Nucleus accumbens (tissue), 56 donors: ENCODE results near the gene OXSR1.
A peak's percentile ranks its signal among the peaks of the same experiment; 100 is the strongest.

ENCODE experiments used
- DNase-seq, 56 donors: peaks; one replicate each; lab custom pipeline; 2025; lab: John Stamatoyannopoulos, UW

Gene OXSR1

DNA sequence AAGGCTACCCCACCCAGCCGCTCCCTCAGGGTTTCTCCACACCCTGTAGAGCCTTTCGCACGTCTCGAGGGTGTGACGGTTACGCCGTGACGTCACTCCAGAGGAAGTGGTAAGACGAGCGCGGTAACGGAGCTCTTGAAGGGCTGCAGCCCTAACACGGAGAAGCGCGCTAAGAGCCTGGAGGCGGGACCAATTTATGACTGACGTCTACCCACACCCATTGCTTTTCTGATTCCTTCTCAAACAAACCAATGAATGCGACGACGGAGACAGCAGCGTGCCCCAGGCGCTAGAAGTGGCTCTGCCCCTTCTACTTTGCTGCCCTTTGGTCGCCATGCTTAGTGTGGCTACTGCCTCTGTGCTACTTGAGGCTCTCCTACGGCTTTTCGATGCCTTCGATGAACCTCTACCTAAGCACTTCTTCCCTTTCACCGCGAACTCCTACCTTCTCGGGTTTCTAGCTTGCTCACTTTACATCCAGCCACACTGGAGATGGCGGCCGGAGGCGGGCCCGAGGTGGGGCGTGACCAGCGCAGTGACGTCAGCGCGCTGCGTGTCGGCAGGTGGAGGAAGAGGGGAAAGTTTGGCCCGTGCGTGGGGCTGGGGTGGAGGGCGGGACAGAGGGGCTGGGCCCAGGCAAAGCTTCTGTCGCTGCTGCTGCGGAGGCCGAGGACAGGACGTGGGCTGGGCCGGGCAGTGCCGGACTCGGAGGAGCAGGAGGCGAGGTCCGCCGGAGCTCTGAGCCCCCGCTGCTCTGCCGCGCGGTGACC lies at the start of gene OXSR1:
OXSR1 (plus strand) TSS at position 586 of the 770 bp plus-strand sequence. CDS start 340 bp downstream, outside the sequence.
- DNase-seq: peak; percentile 88 to 99 (median 98)

DNA sequence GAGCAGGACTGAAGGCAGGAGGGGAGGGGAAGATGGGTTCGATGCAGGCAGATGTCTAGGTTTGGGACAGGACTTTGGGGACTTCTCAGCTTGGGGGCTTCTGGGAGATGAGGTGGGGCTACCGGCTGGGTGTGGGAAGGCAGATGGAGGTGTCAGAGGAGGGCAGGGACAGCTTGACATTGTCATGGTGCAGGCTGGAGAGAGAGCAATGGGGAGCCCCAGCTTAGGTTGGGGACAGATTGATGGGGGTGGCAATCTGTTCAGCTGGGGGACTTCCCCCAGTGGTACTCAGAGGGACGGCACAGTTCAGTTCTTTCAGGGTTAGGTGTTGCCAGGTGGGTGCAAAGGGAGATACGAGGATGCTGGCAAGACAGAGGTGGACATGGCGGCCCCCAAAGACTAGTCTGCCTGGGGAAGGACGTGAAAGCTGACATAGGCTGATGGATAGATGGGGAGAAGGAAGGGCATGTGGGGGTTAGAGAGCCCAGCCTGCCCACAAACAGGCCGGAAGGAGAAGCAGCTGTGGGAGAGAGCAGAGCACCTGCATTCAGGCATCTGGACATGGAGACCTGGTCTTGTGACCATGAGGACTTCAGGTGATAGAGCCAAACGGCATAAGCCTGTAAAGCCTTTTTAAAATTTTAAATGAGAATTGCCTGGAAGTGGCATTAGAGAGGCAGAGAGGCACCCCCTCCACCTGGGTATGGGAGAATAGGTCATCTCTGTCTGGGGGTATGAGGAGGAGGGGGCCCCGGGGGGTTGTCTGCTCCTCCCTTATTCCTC lies 49.5 kb upstream of the OXSR1 start:
- DNase-seq: no peak

DNA sequence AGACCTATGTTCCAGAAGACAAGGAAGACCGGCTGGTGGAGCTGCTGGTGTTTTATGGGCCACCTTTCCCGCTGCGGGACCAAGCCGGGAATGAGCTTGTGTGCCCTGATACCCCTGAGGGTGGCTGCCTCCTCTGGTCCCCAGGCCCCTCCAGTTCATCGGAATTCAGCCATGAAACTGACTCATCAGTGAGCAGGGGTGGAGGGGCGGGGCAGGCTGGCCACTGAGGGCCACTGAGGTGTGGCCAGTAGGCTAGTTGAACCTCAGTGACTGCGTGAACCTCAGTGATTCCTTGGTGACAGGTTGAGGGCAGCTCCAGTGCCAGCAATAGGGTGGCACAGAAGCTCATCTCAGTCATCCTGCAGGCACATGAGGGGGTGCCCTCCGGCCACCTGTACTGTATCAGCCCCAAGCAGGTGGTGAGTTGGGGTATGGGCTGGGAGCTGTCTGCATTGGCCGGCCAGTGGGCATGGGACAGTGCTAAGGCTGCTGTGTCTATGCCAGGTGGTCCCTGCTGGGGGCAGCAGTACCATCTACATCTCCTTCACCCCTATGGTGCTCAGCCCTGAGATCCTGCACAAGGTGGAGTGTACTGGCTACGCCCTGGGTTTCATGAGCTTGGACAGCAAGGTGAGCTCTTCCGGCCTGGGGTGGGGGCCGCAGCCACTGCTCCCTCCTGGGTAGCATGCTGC lies 48.7 kb upstream of the OXSR1 start:
- no peak for DNase-seq

DNA sequence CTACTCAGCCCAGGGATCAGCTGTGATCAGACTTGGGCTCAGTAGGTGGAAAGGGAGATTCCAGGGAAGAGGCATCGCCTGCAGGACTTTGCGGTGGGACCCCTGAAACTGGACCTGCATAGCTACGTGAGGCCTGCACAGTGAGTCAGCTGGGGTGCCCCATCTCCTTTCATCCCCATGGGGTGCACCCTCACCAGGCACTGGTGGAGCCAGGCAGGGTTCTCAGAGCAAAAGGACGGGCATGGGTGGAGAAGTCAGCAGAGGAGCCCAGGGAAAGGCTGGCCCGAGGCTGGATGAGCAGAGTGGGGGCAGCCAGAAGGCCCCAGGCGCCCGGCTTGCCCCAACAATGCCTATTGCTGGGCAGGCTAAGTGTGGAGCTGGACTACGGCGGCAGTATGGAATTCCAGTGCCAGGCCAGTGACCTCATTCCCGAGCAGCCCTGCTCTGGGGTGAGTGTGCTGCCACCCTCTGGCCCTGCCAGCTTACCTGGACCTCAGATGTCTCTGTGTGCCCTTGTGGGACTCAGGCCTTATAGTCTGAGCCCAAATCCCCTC lies 48.1 kb upstream of the OXSR1 start:
- peak in 4 of 56 donors; percentile 7 to 17 (median 12) for DNase-seq

DNA sequence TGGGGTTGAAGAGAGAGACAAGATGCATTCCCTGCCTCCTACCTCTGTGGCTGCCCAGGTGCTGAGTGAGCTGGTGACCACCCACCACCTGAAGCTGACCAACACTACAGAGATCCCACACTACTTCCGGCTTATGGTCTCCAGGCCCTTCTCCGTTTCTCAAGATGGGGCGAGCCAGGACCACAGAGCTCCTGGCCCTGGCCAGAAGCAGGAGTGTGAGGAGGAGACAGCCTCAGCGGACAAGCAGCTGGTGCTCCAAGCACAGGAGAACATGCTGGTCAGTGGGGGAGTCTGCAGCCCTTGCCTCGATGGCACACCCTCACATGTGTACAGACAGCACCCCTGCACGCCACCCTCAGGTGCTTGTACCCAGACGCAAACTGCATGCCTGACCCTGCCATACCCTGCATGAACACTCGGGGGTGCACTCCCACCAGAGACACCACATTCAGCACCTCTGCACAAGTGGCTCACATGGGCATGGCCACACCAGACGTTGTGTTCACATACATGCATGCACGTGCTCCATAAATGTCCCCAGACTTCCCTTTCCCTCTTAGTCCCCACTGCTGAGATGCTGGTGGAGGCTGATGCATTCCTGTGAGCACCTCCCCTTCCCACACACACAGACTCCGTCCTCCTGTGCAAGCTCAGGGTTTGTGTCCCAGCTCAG lies 47.5 kb upstream of the OXSR1 start:
- peak in 31 of 56 donors; percentile 7 to 58 (median 31) for DNase-seq

DNA sequence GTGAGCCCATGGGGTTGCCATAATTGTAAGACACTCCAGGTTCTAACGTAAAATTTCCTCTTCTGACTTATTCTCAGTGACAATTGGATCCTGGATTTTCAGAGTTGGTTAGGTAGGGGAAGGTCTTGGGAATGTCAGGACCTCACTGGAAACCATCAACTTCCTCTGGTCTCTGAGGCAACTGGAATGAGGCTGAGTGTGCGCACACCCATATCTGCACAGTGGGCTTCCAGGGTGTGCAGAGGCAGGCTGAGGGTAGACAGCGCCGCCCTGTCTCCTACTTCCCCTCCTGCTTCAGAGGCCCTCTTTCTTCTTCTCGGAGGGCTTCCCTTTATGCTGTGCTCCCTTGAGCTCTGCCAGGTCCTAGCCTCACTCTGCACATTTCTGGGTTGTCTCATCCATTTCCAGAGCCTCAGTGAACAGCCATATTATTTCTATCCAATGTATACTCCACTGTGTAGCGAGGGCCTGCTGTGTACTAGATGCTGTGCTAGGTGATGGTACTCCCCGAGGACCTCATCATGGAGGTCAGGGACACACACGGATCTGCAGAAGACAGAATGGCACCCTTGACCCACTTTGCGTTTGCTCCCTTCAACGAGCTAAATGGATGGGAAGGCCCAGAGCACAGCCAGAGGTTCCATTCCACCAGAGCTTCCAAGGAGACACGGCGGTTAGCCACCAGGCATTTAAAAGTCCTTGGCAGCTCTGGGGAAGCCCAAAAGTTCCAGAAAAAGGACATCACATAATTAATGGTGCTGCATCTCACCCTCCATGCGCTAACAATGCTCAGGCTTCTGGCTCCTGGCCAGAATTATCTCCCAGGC lies 46.7 kb upstream of the OXSR1 start:
- DNase-seq: peak in 1 of 56 donors; percentile 12

GRCh38 chr3:38119248-38119544 lies 46.1 kb upstream of the OXSR1 start:
- DNase-seq: no peak

DNA sequence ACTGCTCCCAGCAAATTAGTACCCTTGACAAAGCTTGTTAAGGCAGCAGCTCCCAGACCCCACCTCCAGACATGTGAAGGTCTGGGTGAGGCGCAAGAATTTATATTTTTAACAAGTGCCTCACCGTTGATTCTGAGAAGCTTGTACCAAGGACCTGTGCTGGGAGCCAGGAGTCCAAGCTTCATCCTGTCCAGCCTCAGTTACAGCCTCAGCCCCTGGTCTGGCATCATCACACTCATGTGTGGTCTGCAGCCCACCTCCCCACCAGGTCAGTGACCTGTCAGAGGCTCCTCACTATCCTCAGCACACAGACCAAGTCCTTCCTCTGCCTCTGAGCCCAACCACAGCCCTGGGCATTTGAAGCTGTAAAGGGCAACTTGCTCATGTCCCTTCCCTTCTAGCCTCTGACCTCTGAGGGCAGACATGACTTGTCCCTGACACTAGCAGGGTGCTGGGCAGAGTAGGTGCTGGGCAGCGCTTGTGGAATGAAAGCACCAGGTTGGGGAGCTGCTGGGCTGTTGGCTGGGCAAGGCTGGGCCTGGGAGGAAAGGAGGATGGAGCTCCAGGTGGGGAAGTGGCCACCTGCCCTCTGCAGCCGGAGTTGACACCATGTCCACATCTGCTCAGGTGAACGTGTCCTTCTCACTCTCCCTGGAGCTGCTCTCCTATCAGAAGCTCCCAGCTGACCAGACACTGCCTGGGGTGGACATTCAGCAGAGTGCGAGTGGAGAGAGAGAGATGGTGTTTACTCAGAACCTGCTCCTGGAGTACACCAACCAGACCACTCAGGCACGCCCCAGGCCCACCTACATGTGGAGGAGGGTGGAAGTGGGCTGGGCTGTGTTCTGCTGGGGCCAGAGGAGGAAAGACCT lies 45.3 kb upstream of the OXSR1 start:
- DNase-seq: no peak

DNA sequence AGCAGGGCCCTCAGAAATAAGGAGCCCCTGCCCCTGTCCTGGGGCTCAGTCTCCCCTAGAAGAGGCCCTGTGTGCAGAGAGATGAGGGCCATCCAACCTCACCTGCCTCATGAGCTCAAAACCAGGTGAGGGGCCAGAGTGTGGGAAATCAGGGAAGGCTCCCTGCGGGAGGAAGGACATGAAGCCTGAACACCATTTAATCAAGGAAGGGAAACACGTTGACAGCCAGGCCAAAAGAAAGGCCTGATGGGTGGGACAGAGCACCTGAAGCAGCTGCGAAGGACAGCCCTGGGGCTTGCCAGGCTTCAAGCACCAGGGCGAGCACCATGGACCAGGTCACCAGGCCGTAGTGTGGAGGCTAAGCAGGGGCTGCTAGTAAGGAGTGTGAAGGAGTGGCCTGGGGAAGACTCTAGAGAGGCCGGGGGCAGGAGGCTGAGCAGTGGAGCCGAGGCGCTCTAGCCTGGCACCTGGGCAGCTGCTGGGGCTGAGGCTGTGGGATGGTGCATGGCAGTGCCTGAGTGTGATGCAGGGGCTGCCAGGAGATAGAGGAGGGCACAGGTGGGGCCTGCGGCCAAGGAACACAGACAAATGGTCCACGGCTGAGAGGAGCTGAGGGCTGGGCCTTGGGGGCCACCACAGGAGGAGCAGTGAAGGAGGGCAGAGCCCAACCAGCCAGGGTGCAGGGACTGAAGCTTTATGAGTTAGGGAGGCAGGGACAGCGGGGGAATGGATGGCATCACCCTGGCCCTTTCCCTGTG lies 44.5 kb upstream of the OXSR1 start:
- DNase-seq: no peak

GRCh38 chr3:38121451-38121831 lies 43.9 kb upstream of the OXSR1 start:
- no peak for DNase-seq

DNA sequence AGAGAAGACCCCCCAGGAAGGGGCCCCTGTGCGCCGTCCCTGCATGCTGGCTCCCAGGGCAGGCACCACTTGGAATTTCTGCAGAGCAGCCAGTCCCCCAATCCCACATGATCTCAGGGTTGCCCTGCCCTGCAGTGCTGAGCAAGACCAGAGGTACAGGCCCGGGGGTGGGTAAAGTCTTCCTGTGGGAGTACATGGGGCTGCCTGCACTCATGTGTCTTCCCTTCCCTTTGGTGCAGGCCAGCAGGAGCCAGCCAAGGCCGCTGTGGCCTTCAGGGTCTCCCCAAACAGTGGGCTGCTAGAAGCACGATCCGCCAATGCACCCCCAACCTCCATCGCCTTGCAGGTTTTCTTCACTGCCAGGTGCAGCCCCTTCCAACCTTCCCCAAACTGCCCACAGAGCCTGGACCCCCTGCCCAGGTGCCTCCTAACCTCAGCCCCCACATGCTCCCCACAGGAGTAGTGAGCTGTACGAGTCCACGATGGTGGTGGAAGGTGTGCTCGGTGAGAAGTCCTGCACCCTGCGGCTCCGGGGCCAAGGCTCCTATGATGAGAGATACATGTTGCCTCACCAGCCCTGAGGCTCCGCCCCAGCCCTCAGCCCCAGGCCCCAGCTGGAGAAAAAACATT lies 43.4 kb upstream of the OXSR1 start:
- DNase-seq: no peak

- no peak for DNase-seq
Observed at GRCh38 chr3:38122712-38123290, 42.5 kb upstream of the OXSR1 start.

GRCh38 chr3:38124324-38125122 lies 40.8 kb upstream of the OXSR1 start:
- DNase-seq: no peak

DNA sequence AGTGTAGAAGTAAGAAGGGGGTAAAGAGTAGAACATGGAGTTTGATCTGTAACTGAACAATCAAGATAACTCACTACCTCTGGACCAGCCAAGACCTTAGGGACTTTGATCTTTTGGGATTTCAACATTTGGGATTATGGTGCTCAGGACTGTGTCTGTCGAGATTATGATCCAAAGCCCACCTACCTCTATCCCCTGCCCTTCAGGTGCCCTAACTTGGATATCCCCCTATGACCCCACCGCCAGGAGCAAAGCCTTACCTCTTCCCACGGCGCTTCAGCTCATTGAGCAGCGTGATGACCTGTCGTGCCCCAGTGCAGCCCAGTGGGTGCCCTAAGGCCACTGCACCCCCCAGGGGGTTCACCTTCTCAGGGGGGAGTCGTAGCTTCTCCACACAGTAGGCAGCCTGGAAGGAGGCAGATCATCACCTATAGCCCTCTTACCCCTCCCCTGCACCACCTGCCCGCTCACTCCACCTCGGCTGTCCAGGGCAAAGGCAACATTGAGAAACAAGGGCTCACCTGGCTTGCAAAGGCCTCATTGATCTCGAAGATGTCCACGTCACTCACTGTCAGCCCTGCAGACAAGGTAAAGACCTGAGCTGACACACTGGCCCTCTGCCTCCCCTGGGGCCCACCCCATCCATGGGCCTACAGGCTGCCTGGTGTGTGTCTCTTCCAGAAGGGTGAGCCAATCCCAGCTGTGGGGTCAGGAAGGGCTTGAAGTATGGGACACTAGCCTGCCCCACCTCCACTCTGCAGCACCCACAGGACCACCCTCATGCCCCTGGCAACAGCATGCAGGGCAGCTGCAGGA lies 39.8 kb upstream of the OXSR1 start:
- DNase-seq: no peak

DNA sequence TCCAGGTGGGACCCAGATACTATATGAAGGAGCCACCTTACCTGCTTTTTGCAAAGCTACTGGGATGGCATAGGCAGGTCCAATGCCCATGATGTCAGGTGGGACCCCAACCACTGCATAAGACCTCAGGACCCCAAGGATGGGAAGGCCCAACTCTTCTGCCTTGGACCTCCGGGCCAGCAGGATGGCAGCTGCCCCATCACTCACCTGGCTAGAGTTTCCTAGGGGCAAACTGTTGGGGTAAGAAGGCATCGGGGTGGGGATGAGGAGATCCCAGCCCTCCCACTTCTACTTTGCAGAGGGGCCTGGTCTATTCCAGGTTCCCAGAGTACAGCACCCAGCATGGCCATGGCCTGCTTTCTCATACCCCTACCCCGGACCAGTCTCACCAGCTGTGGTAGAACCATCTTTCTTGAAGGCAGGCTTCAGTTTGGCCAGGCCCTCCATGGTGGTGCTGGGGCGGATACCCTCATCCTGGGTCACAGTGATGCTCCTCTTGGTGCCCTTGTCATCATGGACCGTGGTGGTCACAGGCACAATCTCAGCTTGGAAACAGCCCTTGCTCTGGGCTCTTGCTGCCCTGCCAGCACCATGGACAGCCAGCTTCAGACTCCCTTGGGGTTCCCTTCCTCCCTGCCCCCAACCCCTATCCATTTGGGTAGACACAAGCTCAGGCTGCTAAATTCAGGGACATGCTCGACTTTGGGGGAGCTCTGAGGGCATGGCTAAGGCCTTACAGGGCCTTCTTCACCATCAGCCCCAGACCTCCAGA lies 39.0 kb upstream of the OXSR1 start:
- no peak for DNase-seq
